Kidney epithelial cell (primary cell): ENCODE data around the gene GNG12. TPM values are rescaled to one million over a fixed set of nuclear protein-coding genes. Genes with fewer than 3 reads are reported as not detected.

Source experiments
- DNase-seq: peaks from one replicate; pipeline ENCODE4 v3.0.0-alpha.2; 2010; ENCODE audit warnings: low read depth
- H3K27me3 ChIP-seq: 2 replicates; pipeline ENCODE4 v1.6.0; 2011; ENCODE audit warnings: low read length; ENCODE audit not compliant: control insufficient read depth, insufficient read depth
- H3K36me3 ChIP-seq: 2 replicates; pipeline ENCODE4 v1.5.1; 2011; ENCODE audit warnings: low read length; ENCODE audit not compliant: control insufficient read depth, insufficient read depth
- H3K4me3 ChIP-seq: 2 replicates; pipeline ENCODE4 v1.5.1; 2011; ENCODE audit warnings: low read depth, mild to moderate bottlenecking, control low read depth, low read length
- CTCF ChIP-seq: IDR thresholded peaks from 2 replicates; pipeline ENCODE4 v1.5.1; 2011; ENCODE audit warnings: mild to moderate bottlenecking, moderate library complexity, low read length, control low read depth, inconsistent platforms; ENCODE audit not compliant: insufficient read depth, poor library complexity, severe bottlenecking
- total RNA-seq: library from RNA; depleted of rRNA; stranded (reverse); fragments of >200 nt; gene quantifications from 2 replicates; pipeline ENCODE4 v1.2.3, GENCODE V29; 2015

GNG12 gene
- total RNA-seq, 1 donor from 2014 or later: 85.7 TPM

GRCh38 chr1:67824766-67825165 is 8.5 kb downstream of the GNG12 start:
- Histone ChIP-seq H3K36me3 (no peaks in the 10 kb centered on the region), H3K27me3 (no peaks in the 10 kb centered on the region), H3K4me3 (no peak overlapping the region)
- DNase-seq: no peak
- no peak for TF ChIP-seq CTCF

DNA sequence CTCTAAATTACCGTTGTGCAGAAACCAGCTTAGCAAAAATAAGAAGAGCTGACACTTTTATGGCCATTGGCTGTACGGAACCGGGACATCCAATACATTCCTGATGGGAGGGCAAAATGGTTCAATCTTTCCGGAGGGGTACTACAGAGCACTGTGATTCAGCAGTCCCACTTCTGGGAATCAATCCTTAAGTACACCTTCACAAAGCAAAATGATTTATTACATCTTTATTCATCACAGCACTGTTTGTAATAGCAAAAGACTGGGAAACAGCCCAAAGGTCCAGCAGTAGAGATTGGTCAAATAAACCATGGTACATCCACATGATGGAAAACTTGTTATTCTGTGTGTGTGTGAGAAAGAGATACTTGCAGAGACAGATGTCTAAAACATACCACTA is 9.7 kb downstream of the GNG12 start:
- Histone ChIP-seq H3K4me3 (no peak overlapping the region), H3K27me3 (no peaks in the 10 kb centered on the region), H3K36me3 (no peaks in the 10 kb centered on the region)
- TF ChIP-seq CTCF: no peak
- DNase-seq: no peak

- Histone ChIP-seq H3K27me3 (no peaks in the 10 kb centered on the region), H3K4me3 (no peak overlapping the region), H3K36me3 (no peaks in the 10 kb centered on the region)
- DNase-seq: no peak
- TF ChIP-seq CTCF: no peak
Measured at GRCh38 chr1:67821263-67821662, 12.0 kb downstream of the GNG12 start.

GRCh38 chr1:67818725-67819301 is 14.5 kb downstream of the GNG12 start:
- H3K4me3 ChIP-seq: no peak overlapping the region
- DNase-seq: no peak
- H3K27me3 ChIP-seq: no peaks in the 10 kb centered on the region
- H3K36me3 ChIP-seq: no peaks in the 10 kb centered on the region
- no peak for TF ChIP-seq CTCF

GRCh38 chr1:67818162-67818561 is 15.1 kb downstream of the GNG12 start:
- no peak for TF ChIP-seq CTCF
- DNase-seq: no peak
- no peak overlapping the region for H3K4me3 ChIP-seq
- H3K27me3 ChIP-seq: no peaks in the 10 kb centered on the region
- H3K36me3 ChIP-seq: no peaks in the 10 kb centered on the region

DNA sequence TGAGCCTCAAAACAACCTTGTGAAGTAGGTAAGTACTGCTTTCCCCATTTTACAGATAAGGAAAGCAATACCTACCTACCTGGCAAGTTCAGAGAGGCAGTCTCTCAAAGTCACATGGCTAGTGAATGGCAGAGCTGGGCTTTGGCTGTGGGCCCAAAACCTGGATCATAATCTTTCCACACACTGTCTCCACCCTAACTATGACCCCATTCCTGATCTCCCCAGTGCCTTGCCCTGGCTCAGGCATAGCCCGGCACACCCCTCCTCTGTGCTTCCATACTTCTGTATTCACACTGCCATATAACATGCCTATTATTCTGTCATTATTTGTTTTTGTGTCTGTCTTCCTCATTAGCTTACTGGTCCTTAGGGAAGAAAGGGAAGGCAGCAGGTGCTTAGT is 15.9 kb downstream of the GNG12 start:
- no peak for TF ChIP-seq CTCF
- H3K27me3 ChIP-seq: no peaks in the 10 kb centered on the region
- no peaks in the 10 kb centered on the region for H3K36me3 ChIP-seq
- no peak overlapping the region for H3K4me3 ChIP-seq
- no peak for DNase-seq
